Hepatocyte (in vitro differentiated cells): ENCODE results near the gene SLC39A11.

Experiments used
- CTCF ChIP-seq: fragments of 200-600 bp; sonication (generic); IDR thresholded peaks from 2 replicates; pipeline ENCODE4 v1.5.1; 2016; ENCODE audit warnings: antibody characterized with exemption, mild to moderate bottlenecking; ENCODE audit not compliant: poor library complexity
- EZH2phosphoT487 ChIP-seq: fragments of 200-600 bp; sonication (generic); IDR thresholded peaks from one replicate; pipeline ENCODE4 v1.6.1; 2018; ENCODE audit warnings: antibody characterized with exemption, mild to moderate bottlenecking, low read depth, moderate library complexity; ENCODE audit not compliant: unreplicated experiment, severe bottlenecking

DNA sequence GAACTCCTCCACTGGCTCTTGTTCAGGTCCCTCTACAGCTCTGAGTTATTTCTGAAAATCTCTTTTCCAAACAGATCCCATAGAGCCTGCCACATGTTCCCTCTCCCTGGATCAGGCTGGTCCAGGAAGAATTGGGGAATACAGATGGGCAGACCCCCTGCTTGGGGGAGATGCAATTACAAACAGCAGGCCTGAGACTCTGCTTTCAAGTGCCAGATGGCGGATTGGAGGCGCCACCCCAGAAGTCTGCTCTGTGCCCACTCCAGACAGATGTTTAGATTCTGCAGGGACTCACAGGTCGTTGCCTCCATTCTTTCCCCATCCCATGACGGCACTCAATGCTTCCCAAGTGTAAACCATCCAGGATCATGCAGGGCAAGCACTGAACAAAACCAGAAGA, 316.6 kb downstream of the SLC39A11 start:
- TF ChIP-seq EZH2phosphoT487 (no peak), CTCF (no peak)
